Measurements from ENCODE around the gene MACROH2A1. TPM values are rescaled to one million over a fixed set of nuclear protein-coding genes. Genes with fewer than 3 reads are reported as not detected.

MACROH2A1 gene
- total and polyA plus RNA-seq, 2 experiments from 2014 or later, result 64.9 to 81.6 TPM

DNA sequence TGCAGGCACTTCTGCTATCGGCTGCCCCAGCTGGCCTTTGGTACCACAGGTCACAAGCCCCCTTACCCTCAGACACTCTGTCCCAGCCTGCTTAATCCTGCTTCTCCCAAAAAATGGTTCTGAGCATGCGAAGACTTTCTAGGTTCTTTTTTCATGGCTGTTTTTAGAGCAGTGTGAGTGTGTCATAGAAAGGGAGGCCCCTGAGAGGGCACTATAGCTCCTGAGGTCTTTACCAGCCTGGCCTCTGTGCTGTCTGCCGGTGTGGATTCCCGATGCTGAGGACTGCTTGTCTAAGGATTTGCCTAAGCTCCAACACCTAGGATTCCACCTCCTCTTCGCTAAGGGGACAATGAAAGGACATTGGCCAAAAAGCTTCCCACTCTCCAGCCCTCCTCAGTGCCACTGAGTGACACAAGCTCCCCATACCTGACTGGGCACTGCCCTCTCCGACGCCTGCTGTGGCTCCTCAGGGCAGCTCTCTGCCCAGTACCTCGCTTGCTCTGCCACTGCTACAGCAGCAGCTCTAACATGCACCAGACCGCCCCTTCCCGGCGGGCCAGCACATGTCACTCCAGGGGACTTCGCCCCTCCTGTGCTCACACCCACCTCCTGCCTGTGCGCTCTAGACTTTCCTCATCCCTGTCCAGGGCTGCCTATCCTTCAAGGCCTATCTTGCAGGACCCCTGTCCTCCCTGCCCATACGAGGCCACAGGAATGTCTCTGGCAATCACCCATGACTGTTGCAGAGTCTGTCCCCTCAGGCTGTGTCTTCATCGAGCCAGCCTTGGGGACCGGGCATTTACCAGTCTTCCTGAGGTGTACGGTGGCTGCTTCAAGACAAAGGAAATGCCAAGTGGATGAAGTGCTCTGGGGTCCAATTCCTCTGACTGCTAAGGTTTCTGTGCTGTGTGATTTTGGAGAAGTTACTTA lies 21.0 kb downstream of the MACROH2A1 start (continued):
- no peak for TF ChIP-seq ZNF114 (CRISPR knock-in tag; IDR thresholded peaks at IDR 0.05)
- no peak for TF ChIP-seq CREB1 (CRISPR knock-in tag; IDR thresholded peaks at IDR 0.05; ENCODE audit: low read depth)
- no peak for TF ChIP-seq STAT1 (IDR thresholded peaks at IDR 0.05; ENCODE audit: unreplicated experiment)
- no peak for TF ChIP-seq EZH2phosphoT487 (IDR thresholded peaks at IDR 0.05; ENCODE audit: unreplicated experiment)
- TF ChIP-seq NANOG (IDR thresholded peaks at IDR 0.05; ENCODE audit: borderline replicate concordance), result no peak
- TF ChIP-seq, protein P1, sequence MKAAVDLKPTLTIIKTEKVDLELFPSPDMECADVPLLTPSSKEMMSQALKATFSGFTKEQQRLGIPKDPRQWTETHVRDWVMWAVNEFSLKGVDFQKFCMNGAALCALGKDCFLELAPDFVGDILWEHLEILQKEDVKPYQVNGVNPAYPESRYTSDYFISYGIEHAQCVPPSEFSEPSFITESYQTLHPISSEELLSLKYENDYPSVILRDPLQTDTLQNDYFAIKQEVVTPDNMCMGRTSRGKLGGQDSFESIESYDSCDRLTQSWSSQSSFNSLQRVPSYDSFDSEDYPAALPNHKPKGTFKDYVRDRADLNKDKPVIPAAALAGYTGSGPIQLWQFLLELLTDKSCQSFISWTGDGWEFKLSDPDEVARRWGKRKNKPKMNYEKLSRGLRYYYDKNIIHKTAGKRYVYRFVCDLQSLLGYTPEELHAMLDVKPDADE (IDR thresholded peaks at IDR 0.05), result no peak
- TF ChIP-seq ZNF331 (CRISPR knock-in tag; IDR thresholded peaks at IDR 0.05; ENCODE audit: low read depth), result no peak
- TF ChIP-seq EZH2 (IDR thresholded peaks at IDR 0.05; ENCODE audit: low read depth, unreplicated experiment), result no peak

DNA sequence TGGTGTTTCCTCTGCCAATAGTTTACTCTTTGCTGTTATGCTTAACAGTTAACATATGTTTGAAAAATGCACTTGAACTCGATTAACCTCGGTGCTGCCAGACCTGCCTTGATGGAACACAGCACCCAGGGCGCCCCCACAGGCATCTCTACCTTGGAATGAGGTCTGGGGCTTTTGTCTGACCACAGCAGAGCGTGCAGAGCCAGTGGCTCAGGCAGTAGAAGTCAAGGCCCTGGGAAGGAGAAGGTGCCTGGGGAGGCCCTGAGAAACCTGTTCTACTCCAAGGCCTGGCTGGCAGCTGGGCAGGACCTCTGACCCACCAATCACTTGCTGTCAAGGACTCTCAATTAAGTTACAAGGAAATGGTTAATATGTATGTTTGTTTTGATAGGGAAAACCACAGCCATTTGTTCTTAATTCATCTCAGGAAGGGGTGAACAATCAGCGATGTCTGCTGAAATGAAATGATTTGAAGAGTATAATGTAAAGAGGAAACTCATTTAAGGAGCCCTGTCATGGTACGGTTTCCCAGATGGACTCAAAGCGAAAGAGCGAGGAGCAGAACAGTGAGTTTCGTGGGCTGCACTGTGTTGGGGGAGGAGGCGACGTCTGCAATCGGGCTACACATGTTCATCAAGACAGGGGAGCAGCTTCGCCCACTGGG lies 21.9 kb downstream of the MACROH2A1 start:
- DNase-seq (ENCODE audit: low spot score), result no peak
- Histone ChIP-seq H3K4me1 (ENCODE audit: insufficient read depth) (no peaks in the 10 kb centered on the region), H3K36me3 (ENCODE audit: insufficient read depth) (no peaks in the 10 kb centered on the region), H3K4me2 (no peak overlapping the region), H2AFZ (no peak overlapping the region), H3K27ac (ENCODE audit: low read depth) (no peak overlapping the region), H3F3A (replicated peaks; ENCODE audit: low read depth) (no peaks in the 10 kb centered on the region), H3K9me2 (ENCODE audit: insufficient read depth) (no peaks in the 10 kb centered on the region), H3K4me3 (no peak overlapping the region), H3K79me2 (replicated peaks; ENCODE audit: insufficient read depth) (no peaks in the 10 kb centered on the region; the same call in 1 of the 2 replicates), H3K27me3 (ENCODE audit: insufficient read depth) (no peaks in the 10 kb centered on the region), H4K20me1 (replicated peaks; ENCODE audit: insufficient read depth) (peaks cover 4% of the 10 kb centered on the region)
- Mint-ChIP-seq H3K4me3 (no peak overlapping the region), H3K9me3 (no peaks in the 10 kb centered on the region), H3K27ac (no peak overlapping the region), H3K4me1 (no peaks in the 10 kb centered on the region), H3K36me3 (ENCODE audit: low read depth) (peaks cover 51% of the 10 kb centered on the region), H3K27me3 (ENCODE audit: insufficient read depth, low read depth, poor library complexity) (peaks cover 7% of the 10 kb centered on the region)
- ATAC-seq, result peak; percentile 40; the same call in 1 of the 3 replicates
- no peak for TF ChIP-seq JUNB (IDR thresholded peaks at IDR 0.05; ENCODE audit: unreplicated experiment)
- no peak for TF ChIP-seq NANOG (IDR thresholded peaks at IDR 0.05; ENCODE audit: borderline replicate concordance)

DNA sequence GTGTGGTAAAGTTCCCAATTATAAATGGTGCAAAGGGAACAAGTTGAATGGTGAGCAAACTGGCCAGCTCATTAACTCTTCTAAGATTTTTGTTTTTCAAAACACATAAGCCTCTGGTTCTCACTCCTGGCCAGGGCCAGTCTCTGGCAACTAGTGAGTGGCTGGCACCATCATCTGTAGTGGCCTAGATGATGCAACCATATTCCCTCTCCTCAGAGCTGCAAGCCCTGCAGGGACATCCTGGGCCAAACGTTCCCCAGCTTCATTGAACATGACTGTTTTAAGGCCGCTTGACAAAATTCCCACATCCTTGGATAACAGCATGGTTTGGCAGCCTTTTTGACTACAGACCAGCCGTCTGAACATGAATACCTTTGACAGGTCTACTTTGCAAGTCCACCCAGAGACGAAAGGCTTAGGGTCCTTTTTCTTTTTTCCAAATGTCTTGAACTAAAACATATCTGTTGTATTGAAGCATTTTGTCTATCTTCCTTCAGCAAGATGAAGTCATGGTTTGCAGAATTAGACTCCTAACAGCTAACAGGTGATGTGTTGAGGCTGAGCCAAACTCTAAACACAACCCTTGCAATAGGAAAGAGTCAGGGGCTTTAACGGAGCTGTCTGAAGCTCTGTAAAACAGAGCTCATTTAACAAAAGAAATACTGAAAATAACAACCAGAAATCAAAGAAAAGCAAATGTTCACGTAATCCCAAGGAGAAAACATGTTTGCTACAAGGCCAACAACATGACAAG lies 23.8 kb downstream of the MACROH2A1 start:
- Histone ChIP-seq H3K4me3 (no peak overlapping the region), H3K36me3 (ENCODE audit: insufficient read depth) (no peaks in the 10 kb centered on the region; the same call in 1 of the 2 replicates), H2AFZ (no peak overlapping the region), H3K27ac (ENCODE audit: low read depth) (no peak overlapping the region), H3K4me1 (ENCODE audit: insufficient read depth) (no peaks in the 10 kb centered on the region), H3K9me2 (ENCODE audit: insufficient read depth) (no peaks in the 10 kb centered on the region), H3K79me2 (replicated peaks; ENCODE audit: insufficient read depth) (no peaks in the 10 kb centered on the region), H3K4me2 (no peak overlapping the region), H4K20me1 (replicated peaks; ENCODE audit: insufficient read depth) (peaks cover 11% of the 10 kb centered on the region), H3F3A (replicated peaks; ENCODE audit: low read depth) (no peaks in the 10 kb centered on the region), H3K27me3 (ENCODE audit: insufficient read depth) (no peaks in the 10 kb centered on the region)
- Mint-ChIP-seq H3K36me3 (ENCODE audit: low read depth) (peaks cover 44% of the 10 kb centered on the region), H3K4me1 (no peaks in the 10 kb centered on the region), H3K27me3 (ENCODE audit: insufficient read depth, low read depth, poor library complexity) (peaks cover 7% of the 10 kb centered on the region), H3K9me3 (no peaks in the 10 kb centered on the region), H3K4me3 (no peak overlapping the region), H3K27ac (no peak overlapping the region)
- no peak for ATAC-seq
- DNase-seq (ENCODE audit: low spot score), result no peak
- TF ChIP-seq POLR2AphosphoS5 (IDR thresholded peaks at IDR 0.05; ENCODE audit: low read depth), result no peak
- TF ChIP-seq, protein P2, sequence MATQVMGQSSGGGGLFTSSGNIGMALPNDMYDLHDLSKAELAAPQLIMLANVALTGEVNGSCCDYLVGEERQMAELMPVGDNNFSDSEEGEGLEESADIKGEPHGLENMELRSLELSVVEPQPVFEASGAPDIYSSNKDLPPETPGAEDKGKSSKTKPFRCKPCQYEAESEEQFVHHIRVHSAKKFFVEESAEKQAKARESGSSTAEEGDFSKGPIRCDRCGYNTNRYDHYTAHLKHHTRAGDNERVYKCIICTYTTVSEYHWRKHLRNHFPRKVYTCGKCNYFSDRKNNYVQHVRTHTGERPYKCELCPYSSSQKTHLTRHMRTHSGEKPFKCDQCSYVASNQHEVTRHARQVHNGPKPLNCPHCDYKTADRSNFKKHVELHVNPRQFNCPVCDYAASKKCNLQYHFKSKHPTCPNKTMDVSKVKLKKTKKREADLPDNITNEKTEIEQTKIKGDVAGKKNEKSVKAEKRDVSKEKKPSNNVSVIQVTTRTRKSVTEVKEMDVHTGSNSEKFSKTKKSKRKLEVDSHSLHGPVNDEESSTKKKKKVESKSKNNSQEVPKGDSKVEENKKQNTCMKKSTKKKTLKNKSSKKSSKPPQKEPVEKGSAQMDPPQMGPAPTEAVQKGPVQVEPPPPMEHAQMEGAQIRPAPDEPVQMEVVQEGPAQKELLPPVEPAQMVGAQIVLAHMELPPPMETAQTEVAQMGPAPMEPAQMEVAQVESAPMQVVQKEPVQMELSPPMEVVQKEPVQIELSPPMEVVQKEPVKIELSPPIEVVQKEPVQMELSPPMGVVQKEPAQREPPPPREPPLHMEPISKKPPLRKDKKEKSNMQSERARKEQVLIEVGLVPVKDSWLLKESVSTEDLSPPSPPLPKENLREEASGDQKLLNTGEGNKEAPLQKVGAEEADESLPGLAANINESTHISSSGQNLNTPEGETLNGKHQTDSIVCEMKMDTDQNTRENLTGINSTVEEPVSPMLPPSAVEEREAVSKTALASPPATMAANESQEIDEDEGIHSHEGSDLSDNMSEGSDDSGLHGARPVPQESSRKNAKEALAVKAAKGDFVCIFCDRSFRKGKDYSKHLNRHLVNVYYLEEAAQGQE (IDR thresholded peaks at IDR 0.05; ENCODE audit: unreplicated experiment), result no peak
- TF ChIP-seq JUNB (IDR thresholded peaks at IDR 0.05; ENCODE audit: unreplicated experiment), result no peak
- TF ChIP-seq ZNF114 (CRISPR knock-in tag; IDR thresholded peaks at IDR 0.05), result no peak
- TF ChIP-seq ZNF331 (CRISPR knock-in tag; IDR thresholded peaks at IDR 0.05; ENCODE audit: low read depth), result no peak
- TF ChIP-seq NANOG (IDR thresholded peaks at IDR 0.05; ENCODE audit: borderline replicate concordance), result no peak
- TF ChIP-seq EZH2phosphoT487 (IDR thresholded peaks at IDR 0.05; ENCODE audit: unreplicated experiment), result no peak
- TF ChIP-seq STAT1 (IDR thresholded peaks at IDR 0.05; ENCODE audit: unreplicated experiment), result no peak
- TF ChIP-seq, protein P3, sequence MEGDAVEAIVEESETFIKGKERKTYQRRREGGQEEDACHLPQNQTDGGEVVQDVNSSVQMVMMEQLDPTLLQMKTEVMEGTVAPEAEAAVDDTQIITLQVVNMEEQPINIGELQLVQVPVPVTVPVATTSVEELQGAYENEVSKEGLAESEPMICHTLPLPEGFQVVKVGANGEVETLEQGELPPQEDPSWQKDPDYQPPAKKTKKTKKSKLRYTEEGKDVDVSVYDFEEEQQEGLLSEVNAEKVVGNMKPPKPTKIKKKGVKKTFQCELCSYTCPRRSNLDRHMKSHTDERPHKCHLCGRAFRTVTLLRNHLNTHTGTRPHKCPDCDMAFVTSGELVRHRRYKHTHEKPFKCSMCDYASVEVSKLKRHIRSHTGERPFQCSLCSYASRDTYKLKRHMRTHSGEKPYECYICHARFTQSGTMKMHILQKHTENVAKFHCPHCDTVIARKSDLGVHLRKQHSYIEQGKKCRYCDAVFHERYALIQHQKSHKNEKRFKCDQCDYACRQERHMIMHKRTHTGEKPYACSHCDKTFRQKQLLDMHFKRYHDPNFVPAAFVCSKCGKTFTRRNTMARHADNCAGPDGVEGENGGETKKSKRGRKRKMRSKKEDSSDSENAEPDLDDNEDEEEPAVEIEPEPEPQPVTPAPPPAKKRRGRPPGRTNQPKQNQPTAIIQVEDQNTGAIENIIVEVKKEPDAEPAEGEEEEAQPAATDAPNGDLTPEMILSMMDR (conservative IDR thresholded peaks at IDR 0.05; ENCODE audit: low read depth in 2 of 2), result no peak
- no peak for TF ChIP-seq CREB1 (CRISPR knock-in tag; IDR thresholded peaks at IDR 0.05; ENCODE audit: low read depth)

All from GM23338 (cell line).